Smooth muscle cell (in vitro differentiated cells): Measurements from ENCODE around the gene CDH13. TPM values are rescaled to one million over a fixed set of nuclear protein-coding genes. Genes with fewer than 3 reads are reported as not detected.

Experiments
- DNase-seq: peaks from one replicate; lab custom pipeline; 2025; ENCODE audit not compliant: unreplicated experiment; lab: John Stamatoyannopoulos, UW
- H2AFZ ChIP-seq: fragments of 200-600 bp; sonication (generic); 2 replicates; pipeline ENCODE4 v1.6.0; 2016; ENCODE audit warnings: antibody characterized with exemption, low read depth, mild to moderate bottlenecking
- H3F3A ChIP-seq: fragments of 200-600 bp; sonication (generic); 2 replicates; pipeline ENCODE4 v1.6.0; 2017; ENCODE audit warnings: antibody characterized with exemption, low read depth
- H3K27ac ChIP-seq: fragments of 200-600 bp; sonication (generic); 2 replicates; pipeline ENCODE4 v1.5.1; 2016; ENCODE audit warnings: low read depth, mild to moderate bottlenecking
- H3K27me3 ChIP-seq: fragments of 200-600 bp; sonication (generic); 2 replicates; pipeline ENCODE4 v1.6.1; 2016; ENCODE audit warnings: low read depth, mild to moderate bottlenecking
- H3K36me3 ChIP-seq: fragments of 200-600 bp; sonication (generic); 2 replicates; pipeline ENCODE4 v1.5.1; 2016; ENCODE audit warnings: low read depth
- H3K4me1 ChIP-seq: fragments of 200-600 bp; sonication (generic); 2 replicates; pipeline ENCODE4 v1.5.1; 2016; ENCODE audit warnings: low read depth
- H3K4me2 ChIP-seq: fragments of 200-600 bp; sonication (generic); 2 replicates; pipeline ENCODE4 v1.6.0; 2016; ENCODE audit warnings: mild to moderate bottlenecking
- H3K4me3 ChIP-seq: fragments of 200-600 bp; sonication (generic); 2 replicates; pipeline ENCODE4 v1.5.1; 2016; ENCODE audit warnings: mild to moderate bottlenecking
- H3K79me2 ChIP-seq: fragments of 200-600 bp; sonication (generic); 2 replicates; pipeline ENCODE4 v1.6.0; 2016; ENCODE audit warnings: low read depth, mild to moderate bottlenecking
- H3K9ac ChIP-seq: fragments of 200-600 bp; sonication (generic); 2 replicates; pipeline ENCODE4 v1.6.0; 2016; ENCODE audit warnings: low read depth
- H3K9me3 ChIP-seq: fragments of 200-600 bp; sonication (generic); replicated peaks from 2 replicates; pipeline ENCODE4 v1.5.1; 2016; ENCODE audit warnings: low read depth
- H4K20me1 ChIP-seq: fragments of 200-600 bp; sonication (generic); 2 replicates; pipeline ENCODE4 v1.6.0; 2016; ENCODE audit warnings: low read depth
- WGBS: methylation state at CpG from one replicate; pipeline ENCODE4 v1.1.7; 2016; ENCODE audit warnings: low lambda C conversion rate; 5-methylcytosine and 5-hydroxymethylcytosine counted together
- polyA plus RNA-seq: library from polyadenylated mRNA; unstranded; fragments of >200 nt; fragmentation: Nextera tagmentation; extraction: Ambion mirVana; gene quantifications from 2 replicates; pipeline ENCODE4 v1.2.1, GENCODE V29; 2016
- total RNA-seq: library from RNA; depleted of rRNA; stranded (reverse); fragments of >200 nt; gene quantifications from 2 replicates; pipeline ENCODE4 v1.2.3, GENCODE V29; 2014
- TF ChIP-seq, protein P1 (sequence below): fragments of 200-600 bp; sonication (generic); IDR thresholded peaks from 2 replicates; pipeline ENCODE4 v1.5.1; 2017; ENCODE audit warnings: borderline replicate concordance, mild to moderate bottlenecking, antibody characterized with exemption; ENCODE audit not compliant: insufficient read depth, poor library complexity, severe bottlenecking

CDH13 gene
- total and polyA plus RNA-seq, 2 experiments from 2014 or later = 12.1 to 32.2 TPM

DNA sequence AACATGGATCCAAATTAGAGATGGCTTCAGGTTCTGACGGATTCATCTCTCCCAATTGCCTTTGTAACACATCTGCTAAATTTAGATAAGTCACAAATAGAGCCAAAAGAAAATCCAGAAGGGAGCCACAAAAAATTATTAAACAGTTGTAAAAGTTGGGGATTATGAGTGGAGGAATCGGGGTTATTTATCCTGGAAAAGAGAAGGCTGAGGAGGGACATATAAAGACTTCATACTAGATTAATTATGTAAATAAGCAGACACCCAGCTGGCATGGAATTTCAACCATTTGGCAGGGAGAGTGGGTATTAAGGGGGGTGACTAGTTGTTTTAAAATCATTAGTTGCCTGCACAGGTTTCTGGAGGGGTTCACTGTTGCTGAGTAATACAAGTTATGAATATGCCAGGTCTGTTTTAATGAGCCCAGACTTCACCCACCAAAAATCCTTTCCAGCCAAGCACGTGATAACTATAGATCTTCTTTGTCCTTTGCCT is 89.6 kb downstream of the CDH13 start:
- Histone ChIP-seq H3K79me2 (no peaks in the 10 kb centered on the region), H4K20me1 (no peaks in the 10 kb centered on the region), H3K4me2 (no peak overlapping the region), H3K9ac (no peak overlapping the region), H3K9me3 (no peaks in the 10 kb centered on the region), H3K4me3 (no peak overlapping the region), H3K4me1 (no peaks in the 10 kb centered on the region), H3K27ac (no peak overlapping the region), H2AFZ (no peak overlapping the region), H3F3A (no peaks in the 10 kb centered on the region), H3K36me3 (no peaks in the 10 kb centered on the region), H3K27me3 (no peaks in the 10 kb centered on the region)
- no peak for DNase-seq
- TF ChIP-seq, protein P1, sequence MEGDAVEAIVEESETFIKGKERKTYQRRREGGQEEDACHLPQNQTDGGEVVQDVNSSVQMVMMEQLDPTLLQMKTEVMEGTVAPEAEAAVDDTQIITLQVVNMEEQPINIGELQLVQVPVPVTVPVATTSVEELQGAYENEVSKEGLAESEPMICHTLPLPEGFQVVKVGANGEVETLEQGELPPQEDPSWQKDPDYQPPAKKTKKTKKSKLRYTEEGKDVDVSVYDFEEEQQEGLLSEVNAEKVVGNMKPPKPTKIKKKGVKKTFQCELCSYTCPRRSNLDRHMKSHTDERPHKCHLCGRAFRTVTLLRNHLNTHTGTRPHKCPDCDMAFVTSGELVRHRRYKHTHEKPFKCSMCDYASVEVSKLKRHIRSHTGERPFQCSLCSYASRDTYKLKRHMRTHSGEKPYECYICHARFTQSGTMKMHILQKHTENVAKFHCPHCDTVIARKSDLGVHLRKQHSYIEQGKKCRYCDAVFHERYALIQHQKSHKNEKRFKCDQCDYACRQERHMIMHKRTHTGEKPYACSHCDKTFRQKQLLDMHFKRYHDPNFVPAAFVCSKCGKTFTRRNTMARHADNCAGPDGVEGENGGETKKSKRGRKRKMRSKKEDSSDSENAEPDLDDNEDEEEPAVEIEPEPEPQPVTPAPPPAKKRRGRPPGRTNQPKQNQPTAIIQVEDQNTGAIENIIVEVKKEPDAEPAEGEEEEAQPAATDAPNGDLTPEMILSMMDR = no peak
- 93% methylated on average over 3 of the region's 3 CpGs for WGBS

- no peaks in the 10 kb centered on the region for H3K4me1 ChIP-seq
- H2AFZ ChIP-seq = no peak overlapping the region
- 76% methylated on average over 3 of the region's 3 CpGs for WGBS
- no peak overlapping the region for H3K4me2 ChIP-seq
- TF ChIP-seq, protein P1 = no peak
- H3K9ac ChIP-seq = no peak overlapping the region
- H3K79me2 ChIP-seq = no peaks in the 10 kb centered on the region
- no peak overlapping the region for H3K4me3 ChIP-seq
- no peaks in the 10 kb centered on the region for H3F3A ChIP-seq
- no peaks in the 10 kb centered on the region for H4K20me1 ChIP-seq
- H3K36me3 ChIP-seq = no peaks in the 10 kb centered on the region
- DNase-seq = no peak
- H3K9me3 ChIP-seq = no peaks in the 10 kb centered on the region
- no peak overlapping the region for H3K27ac ChIP-seq
- H3K27me3 ChIP-seq = no peaks in the 10 kb centered on the region
Measured at GRCh38 chr16:82720414-82720813, 93.6 kb downstream of the CDH13 start.

GRCh38 chr16:82726306-82726705 is 99.5 kb downstream of the CDH13 start:
- peaks cover 7% of the 10 kb centered on the region for H3K9me3 ChIP-seq
- H2AFZ ChIP-seq = no peak overlapping the region
- no peaks in the 10 kb centered on the region for H3K79me2 ChIP-seq
- DNase-seq = no peak
- H3K4me3 ChIP-seq = no peak overlapping the region
- TF ChIP-seq, protein P1 = no peak
- H3K4me2 ChIP-seq = no peak overlapping the region
- H3K36me3 ChIP-seq = no peaks in the 10 kb centered on the region
- no peaks in the 10 kb centered on the region for H3K27me3 ChIP-seq
- WGBS = 95% methylated on average over 2 of the region's 2 CpGs
- no peaks in the 10 kb centered on the region for H4K20me1 ChIP-seq
- no peak overlapping the region for H3K9ac ChIP-seq
- no peaks in the 10 kb centered on the region for H3K4me1 ChIP-seq
- no peak overlapping the region for H3K27ac ChIP-seq
- H3F3A ChIP-seq = no peaks in the 10 kb centered on the region

DNA sequence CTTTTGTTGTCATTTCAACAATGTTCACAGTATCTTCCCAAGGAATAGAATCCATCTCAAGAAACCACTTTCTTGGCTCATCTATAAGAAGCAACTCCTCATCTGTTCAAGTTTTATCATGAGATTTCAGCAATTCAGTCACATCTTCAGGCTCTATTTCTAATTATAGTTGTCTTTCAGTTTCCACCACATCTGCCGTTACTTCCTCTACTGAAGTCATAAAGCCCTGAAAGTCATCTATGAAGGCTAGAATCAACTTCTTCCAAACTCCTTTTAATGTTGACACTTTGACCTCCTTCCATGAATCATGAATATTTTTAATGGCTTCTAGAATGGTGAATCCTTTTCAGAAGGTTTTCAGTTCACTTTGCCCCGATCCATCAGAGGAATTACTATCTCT is 102.1 kb downstream of the CDH13 start:
- Histone ChIP-seq H3K9me3 (peaks cover 7% of the 10 kb centered on the region), H3K4me1 (no peaks in the 10 kb centered on the region), H3K27me3 (no peaks in the 10 kb centered on the region), H4K20me1 (no peaks in the 10 kb centered on the region), H3K36me3 (no peaks in the 10 kb centered on the region), H2AFZ (no peak overlapping the region), H3F3A (no peaks in the 10 kb centered on the region), H3K9ac (no peak overlapping the region), H3K27ac (no peak overlapping the region), H3K4me3 (no peak overlapping the region), H3K4me2 (no peak overlapping the region), H3K79me2 (no peaks in the 10 kb centered on the region)
- no peak for DNase-seq
- WGBS = 93% methylated on average over 2 of the region's 2 CpGs
- TF ChIP-seq, protein P1 = no peak
